Measurements from ENCODE around the gene C2CD2L. TPM values are rescaled to one million over a fixed set of nuclear protein-coding genes. Genes with fewer than 3 reads are reported as not detected.
"Not testable (repeated sequence)": the region's sequence is repeated elsewhere in the genome, so short reads cannot be mapped to it uniquely, and the experiment has no call there.

Gene C2CD2L
- total RNA-seq, 1 experiment from 2014 or later, result 6.4 TPM

DNA sequence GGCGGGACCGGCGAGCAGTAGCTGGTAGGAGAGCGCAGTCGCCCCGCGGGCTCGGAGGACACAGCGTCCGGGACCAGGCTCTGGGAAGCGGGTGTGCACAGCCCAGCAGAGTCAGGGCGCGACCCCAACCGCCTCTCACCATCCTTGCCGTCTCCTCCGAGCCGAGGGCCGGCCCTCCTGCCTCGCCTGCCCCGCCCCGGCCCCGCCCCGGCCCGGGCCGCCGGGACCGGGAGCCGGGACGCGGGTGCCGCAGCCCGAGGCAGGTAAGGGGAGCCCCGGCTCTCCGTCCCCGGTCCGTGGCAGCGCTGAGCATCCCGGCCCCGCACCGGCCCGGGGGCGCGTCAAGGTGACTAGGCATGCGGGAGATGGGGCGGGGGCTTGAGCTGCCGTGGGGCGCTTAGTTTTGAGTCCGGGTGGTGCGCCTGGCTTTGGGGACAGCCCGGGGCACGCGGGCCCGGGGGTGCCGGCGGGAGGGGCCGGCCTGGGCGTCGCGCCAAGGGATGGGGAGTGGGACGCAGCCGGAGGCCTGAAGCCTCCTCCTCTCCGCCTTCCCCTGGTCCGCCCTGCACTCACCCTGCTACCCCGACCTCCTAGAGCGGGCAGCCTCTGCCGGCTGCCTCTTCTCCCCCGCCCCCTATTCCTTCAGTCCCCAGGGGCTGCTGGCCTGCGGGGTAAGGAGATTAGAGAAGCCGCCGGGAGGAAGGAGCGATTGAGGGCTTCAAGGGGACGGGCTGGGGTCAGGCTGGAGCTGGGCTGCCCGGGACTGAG, 42.1 kb downstream of the C2CD2L start, which contains the start of gene ABCG4:
Gene ABCG4, plus strand, starts transcription at position 35 of the 768 bp plus-strand sequence. CDS start 914 bp downstream, outside the sequence.
- DNase-seq (ENCODE audit: extremely low read depth, low read depth), result no peak

GRCh38 chr11:119149786-119150275, 42.7 kb downstream of the C2CD2L start:
- no peak for DNase-seq (ENCODE audit: extremely low read depth, low read depth)

DNA sequence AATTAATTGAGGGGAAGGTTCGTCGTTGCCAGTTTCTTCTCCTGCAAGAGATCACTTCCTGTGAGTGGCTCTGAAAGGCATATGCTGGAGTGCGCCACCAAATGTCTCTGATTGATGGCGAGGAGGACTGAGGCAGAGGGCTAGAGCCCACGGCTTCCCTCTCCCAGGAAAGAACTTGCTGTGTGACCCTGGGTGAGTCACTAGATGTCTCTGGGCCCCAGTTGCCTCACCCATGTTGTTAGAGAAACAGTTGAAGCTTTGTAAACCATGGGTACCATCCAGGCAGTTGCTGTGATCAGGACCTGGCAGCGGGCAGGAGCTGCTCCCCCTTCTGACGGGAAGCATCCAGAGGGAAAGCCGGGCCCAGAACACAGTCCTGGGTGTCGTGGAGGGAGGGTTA, 44.9 kb downstream of the C2CD2L start:
- DNase-seq (ENCODE audit: extremely low read depth, low read depth), result no peak

DNA sequence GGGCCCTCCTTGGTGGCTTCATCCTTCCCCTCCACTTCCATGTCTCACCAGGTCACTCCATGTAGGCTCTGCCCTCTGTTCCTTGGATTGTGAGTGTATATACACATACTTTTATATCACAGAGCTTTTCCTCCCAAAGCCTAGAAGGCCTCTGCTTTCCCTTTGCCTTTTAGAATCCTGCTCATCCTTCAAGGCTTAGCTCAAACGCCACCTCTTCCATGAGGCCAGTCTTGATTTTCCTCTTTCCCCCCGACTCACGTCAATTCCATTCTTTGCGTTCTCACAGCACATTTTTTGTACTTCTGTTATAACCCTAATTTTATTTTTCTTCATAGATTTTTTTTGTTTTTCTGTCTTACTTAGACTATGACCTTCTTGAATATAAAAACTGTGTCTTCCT, 45.5 kb downstream of the C2CD2L start:
- no peak for DNase-seq (ENCODE audit: extremely low read depth, low read depth)

DNA sequence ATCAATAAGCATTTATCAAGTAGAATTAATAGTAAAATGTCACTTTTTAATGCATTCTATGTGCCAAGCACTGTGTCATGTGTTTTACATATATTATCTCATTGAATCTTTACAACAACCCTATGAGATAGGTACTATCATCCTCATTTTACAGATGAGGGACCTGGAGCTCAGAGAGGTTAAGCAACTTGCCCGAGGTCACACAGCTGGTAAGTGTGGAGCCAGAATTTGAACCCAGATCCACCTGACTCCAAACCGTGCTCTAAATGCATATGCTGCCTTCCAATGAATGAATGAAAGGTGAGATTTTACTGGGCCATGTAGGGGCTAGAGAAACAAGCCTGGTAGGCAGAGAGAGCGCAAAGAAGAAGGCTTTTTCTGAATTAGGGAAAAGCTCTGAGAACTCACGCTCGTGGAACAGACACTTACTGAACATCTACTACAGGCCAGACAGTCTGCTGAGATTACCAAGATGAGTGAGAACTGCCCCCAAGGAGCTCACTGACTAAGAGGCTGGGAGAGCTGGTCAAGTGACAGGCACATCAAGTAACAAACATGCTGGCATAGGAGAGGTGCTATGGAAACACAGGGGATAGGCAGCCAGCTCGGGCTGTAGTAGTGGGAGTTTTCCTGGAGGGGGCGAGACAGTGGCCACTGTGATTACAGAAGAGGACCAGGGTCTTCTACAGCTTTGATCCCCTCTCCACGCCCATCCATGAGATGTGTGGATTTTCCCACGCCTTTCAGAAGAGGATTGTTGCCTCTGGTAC, 46.1 kb downstream of the C2CD2L start:
- DNase-seq (ENCODE audit: extremely low read depth, low read depth), result no peak

- no peak for DNase-seq (ENCODE audit: extremely low read depth, low read depth)
Observed at GRCh38 chr11:119154178-119154577, 47.0 kb downstream of the C2CD2L start.

- DNase-seq (ENCODE audit: extremely low read depth, low read depth), result peak; percentile 11
Observed at GRCh38 chr11:119155733-119156492, 48.8 kb downstream of the C2CD2L start.

DNA sequence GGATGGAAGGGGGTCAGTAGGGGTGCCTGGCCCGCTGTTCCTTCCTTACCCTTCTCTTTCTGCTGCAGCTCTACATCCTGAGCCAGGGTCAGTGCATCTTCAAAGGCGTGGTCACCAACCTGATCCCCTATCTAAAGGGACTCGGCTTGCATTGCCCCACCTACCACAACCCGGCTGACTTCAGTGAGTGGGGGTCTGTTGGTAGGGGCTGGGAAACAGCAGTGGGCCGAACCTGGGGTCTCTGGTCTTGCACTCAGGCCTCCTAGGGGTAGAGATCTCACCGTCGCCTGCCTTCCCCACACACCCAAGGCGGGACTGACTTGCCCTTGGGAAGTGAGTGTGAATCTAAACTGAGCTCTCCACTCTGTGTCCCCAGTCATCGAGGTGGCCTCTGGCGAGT, 49.4 kb downstream of the C2CD2L start:
- DNase-seq (ENCODE audit: extremely low read depth, low read depth), result no peak

DNA sequence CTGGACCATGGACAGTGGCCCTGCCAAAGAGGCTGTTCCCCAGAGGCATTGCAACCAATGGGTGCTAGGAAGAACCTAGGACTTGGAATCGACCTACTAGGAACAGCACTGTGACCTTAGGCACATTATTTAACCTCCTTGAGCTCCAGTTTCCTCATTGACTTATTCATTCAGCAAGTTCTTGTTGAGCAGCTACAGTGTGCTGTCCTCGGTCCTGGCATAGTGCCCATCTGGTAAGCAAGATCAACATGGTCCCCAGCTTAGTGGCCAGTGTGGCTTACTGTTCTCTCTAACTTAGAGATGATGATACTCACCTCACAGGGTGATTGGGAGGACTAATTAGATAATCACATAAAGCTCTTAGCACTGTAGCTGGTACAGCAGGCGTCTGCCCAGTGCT, 49.9 kb downstream of the C2CD2L start:
- no peak for DNase-seq (ENCODE audit: extremely low read depth, low read depth)

DNA sequence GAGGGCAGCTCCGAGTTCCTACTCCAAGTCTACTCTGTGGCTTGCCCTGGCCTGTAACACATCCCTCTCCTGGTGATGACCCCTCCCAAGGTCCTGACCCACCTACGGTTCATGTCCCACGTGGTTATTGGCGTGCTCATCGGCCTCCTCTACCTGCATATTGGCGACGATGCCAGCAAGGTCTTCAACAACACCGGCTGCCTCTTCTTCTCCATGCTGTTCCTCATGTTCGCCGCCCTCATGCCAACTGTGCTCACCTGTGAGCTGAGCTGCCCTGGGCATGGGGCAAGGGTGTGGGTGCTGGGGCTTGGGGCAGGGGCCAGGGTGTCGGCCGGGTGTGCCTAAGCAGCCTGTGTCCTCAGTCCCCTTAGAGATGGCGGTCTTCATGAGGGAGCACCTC, 51.3 kb downstream of the C2CD2L start:
- no peak for DNase-seq (ENCODE audit: extremely low read depth, low read depth)

- DNase-seq (ENCODE audit: extremely low read depth, low read depth), result no peak
Observed at GRCh38 chr11:119160151-119160550, 53.0 kb downstream of the C2CD2L start.

GRCh38 chr11:119161871-119162270, 54.7 kb downstream of the C2CD2L start:
- DNase-seq (ENCODE audit: extremely low read depth, low read depth), result no peak

DNA sequence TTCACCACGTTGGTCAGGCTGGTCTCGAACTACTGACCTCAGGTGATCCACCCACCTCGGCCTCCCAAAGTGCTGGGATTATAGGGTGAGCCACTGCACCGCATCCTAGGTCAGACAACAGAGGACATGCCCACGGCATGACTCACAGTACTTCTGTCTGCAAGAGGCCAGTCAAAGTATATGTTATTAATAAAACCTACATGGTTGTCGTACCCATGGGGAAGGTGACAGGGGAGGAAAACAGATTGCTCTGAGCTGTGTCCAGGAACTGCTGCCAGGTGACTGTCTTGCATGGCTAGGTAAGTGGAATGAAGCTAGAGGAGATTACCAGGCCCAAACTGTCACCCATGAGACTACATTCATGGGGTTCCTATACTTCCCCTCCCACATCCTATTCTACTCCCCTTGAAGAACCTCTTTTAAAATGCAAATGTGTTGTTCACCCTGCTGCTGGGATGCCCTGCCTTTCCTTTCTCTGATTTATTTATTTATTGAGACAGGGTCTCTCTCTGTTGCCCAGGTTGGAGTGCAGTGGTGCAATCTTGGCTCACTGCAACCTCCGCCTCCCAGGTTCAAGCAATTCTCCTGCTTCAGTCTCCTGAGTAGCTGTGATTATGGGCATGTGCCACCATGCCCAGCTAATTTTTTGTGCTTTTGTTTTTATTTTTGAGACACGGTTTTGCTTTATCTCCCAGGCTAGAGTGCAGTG, 59.4 kb downstream of the C2CD2L start:
- no peak for DNase-seq (ENCODE audit: extremely low read depth, low read depth)

- not testable (repeated sequence) for DNase-seq (ENCODE audit: extremely low read depth, low read depth)
Observed at GRCh38 chr11:119167077-119167458, 59.9 kb downstream of the C2CD2L start.

DNA sequence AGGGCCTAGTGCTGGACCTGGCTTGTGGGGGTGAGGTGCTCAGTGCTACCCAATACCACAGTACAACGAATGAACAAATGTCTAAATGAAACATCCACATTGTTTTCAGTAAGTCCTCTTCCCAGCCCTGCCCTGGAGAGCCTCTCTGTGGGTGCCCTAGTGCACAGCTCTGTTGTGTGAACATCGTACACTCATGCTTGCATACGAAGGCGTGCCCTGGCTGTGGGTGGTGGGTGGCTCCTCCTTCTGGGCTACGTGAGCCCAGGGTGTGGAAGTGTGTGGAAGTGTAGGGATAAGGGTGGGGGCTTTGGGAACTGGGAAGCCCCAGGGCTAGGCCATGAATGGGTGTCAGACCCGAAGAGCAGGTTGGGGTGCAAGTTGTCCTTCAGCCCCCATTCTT, 60.8 kb downstream of the C2CD2L start:
- DNase-seq (ENCODE audit: extremely low read depth, low read depth), result no peak

Other genes with a start within 250 kb of the C2CD2L start
- 0.02 TPM in 1 of 2 replicates, not detected in the other for gene CXCR5, start 223.5 kb upstream of the C2CD2L start, total RNA-seq (2014; rRNA removed; shearing (Covaris generic))
- gene BCL9L, start 181.4 kb upstream of the C2CD2L start, total RNA-seq (2014; rRNA removed; shearing (Covaris generic)), result 12.1 and 16.4 TPM in 2 replicates
- not detected in 2 replicates for gene UPK2, start 151.0 kb upstream of the C2CD2L start, total RNA-seq (2014; rRNA removed; shearing (Covaris generic))
- gene FOXR1, start 135.6 kb upstream of the C2CD2L start, total RNA-seq (2014; rRNA removed; shearing (Covaris generic)), result not detected in 2 replicates
- 19.6 and 24.9 TPM in 2 replicates for gene CENATAC, start 109.2 kb upstream of the C2CD2L start, total RNA-seq (2014; rRNA removed; shearing (Covaris generic))
- 1,479 and 1,567 TPM in 2 replicates for gene RPS25, start 89.0 kb upstream of the C2CD2L start, total RNA-seq (2014; rRNA removed; shearing (Covaris generic))
- gene TRAPPC4, start 88.6 kb upstream of the C2CD2L start, total RNA-seq (2014; rRNA removed; shearing (Covaris generic)), result 73.6 and 83.1 TPM in 2 replicates
- gene SLC37A4, start 76.5 kb upstream of the C2CD2L start, total RNA-seq (2014; rRNA removed; shearing (Covaris generic)), result 12.8 and 14.0 TPM in 2 replicates
- 232 and 242 TPM in 2 replicates for gene HYOU1, start 50.1 kb upstream of the C2CD2L start, total RNA-seq (2014; rRNA removed; shearing (Covaris generic))
- 8.9 and 11.1 TPM in 2 replicates for gene VPS11, start 39.5 kb upstream of the C2CD2L start, total RNA-seq (2014; rRNA removed; shearing (Covaris generic))
- 8.2 and 9.4 TPM in 2 replicates for gene HMBS, start 22.5 kb upstream of the C2CD2L start, total RNA-seq (2014; rRNA removed; shearing (Covaris generic))
- 42.1 and 44.0 TPM in 2 replicates for gene DPAGT1, start 5.5 kb upstream of the C2CD2L start, total RNA-seq (2014; rRNA removed; shearing (Covaris generic))
- 11.5 and 13.6 TPM in 2 replicates for gene HINFP, start 14.2 kb downstream of the C2CD2L start, total RNA-seq (2014; rRNA removed; shearing (Covaris generic))
- not detected in 2 replicates for gene ABCG4, start 41.7 kb downstream of the C2CD2L start, total RNA-seq (2014; rRNA removed; shearing (Covaris generic))
- gene NLRX1, start 61.4 kb downstream of the C2CD2L start, total RNA-seq (2014; rRNA removed; shearing (Covaris generic)), result 12.4 and 13.6 TPM in 2 replicates
- gene NHERF4, start 78.1 kb downstream of the C2CD2L start, total RNA-seq (2014; rRNA removed; shearing (Covaris generic)), result not detected in 2 replicates
- gene CBL, start 99.0 kb downstream of the C2CD2L start, total RNA-seq (2014; rRNA removed; shearing (Covaris generic)), result 11.2 and 12.3 TPM in 2 replicates
- gene MCAM, start 209.8 kb downstream of the C2CD2L start, total RNA-seq (2014; rRNA removed; shearing (Covaris generic)), result 187 and 195 TPM in 2 replicates
- 6.1 and 7.7 TPM in 2 replicates for gene RNF26, start 227.2 kb downstream of the C2CD2L start, total RNA-seq (2014; rRNA removed; shearing (Covaris generic))
- gene C1QTNF5, start 233.5 kb downstream of the C2CD2L start, total RNA-seq (2014; rRNA removed; shearing (Covaris generic)), result not detected in 2 replicates
- gene MFRP, start 239.4 kb downstream of the C2CD2L start, total RNA-seq (2014; rRNA removed; shearing (Covaris generic)), result not detected in 2 replicates

Data from NCI-H460 (cell line).